AG04450 (cell line): ENCODE measurements around the gene LGALS3BP. TPM values are rescaled to one million over a fixed set of nuclear protein-coding genes. Genes with fewer than 3 reads are reported as not detected.

ENCODE experiments used
- CTCF ChIA-PET: fragments of 300-600, 350-600 bp; formaldehyde crosslinking; extraction: SDS; loops from one replicate; lab custom pipeline; 2022; ENCODE audit warnings: antibody characterized with exemption, inconsistent platforms; lab: Charles Lee
- POLR2A ChIA-PET: fragments of 350-600 bp; formaldehyde crosslinking; extraction: SDS; loops from one replicate; lab custom pipeline; 2021; ENCODE audit warnings: antibody characterized with exemption, inconsistent platforms; lab: Yijun Ruan, JAX
- DNase-seq: peaks from one replicate; pipeline ENCODE4 v3.0.0-alpha.2; 2011; ENCODE audit warnings: low read depth, low spot score
- H3K27ac ChIP-seq: one replicate; pipeline ENCODE4 v1.5.1; 2012; ENCODE audit warnings: low read depth, low read length, control low read depth
- H3K27me3 ChIP-seq: one replicate; pipeline ENCODE4 v1.6.0; 2012; ENCODE audit warnings: low read length; ENCODE audit not compliant: control insufficient read depth, insufficient read depth
- H3K4me3 ChIP-seq: 2 replicates; pipeline ENCODE4 v1.5.1; 2011; ENCODE audit warnings: mild to moderate bottlenecking, low read depth, low read length, control low read depth
- H3K9me3 ChIP-seq: 2 replicates; pipeline ENCODE4 v1.5.1; 2012; ENCODE audit warnings: low read length; ENCODE audit not compliant: control insufficient read depth, insufficient read depth
- CTCF ChIP-seq: IDR thresholded peaks from 2 replicates; pipeline ENCODE4 v1.5.1; 2011; ENCODE audit warnings: low read depth, low read length, control low read depth, inconsistent platforms
- polyA plus RNA-seq: library from polyadenylated mRNA; depleted of rRNA; stranded (reverse); fragments of >200 nt; gene quantifications from 2 replicates; pipeline ENCODE4 v1.2.3, GENCODE V29; 2011

The LGALS3BP gene
- polyA plus RNA-seq, 1 experiment, result 126 TPM

- H3K4me3 ChIP-seq, result no peak overlapping the region
- H3K9me3 ChIP-seq, result no peaks in the 10 kb centered on the region; the same call in 1 of the 2 replicates
- ChIA-PET POLR2A (no interaction called here), CTCF (interaction anchor here (1.6 to 2.9 kb wide), 2 partner anchors 12 to 94 kb away, joined by 5 to 18 read pairs; no protein-coding TSS in a partner anchor)
- no peak overlapping the region for H3K27ac ChIP-seq
- H3K27me3 ChIP-seq, result no peaks in the 10 kb centered on the region
- no peak for DNase-seq
- TF ChIP-seq CTCF, result no peak
Observed at GRCh38 chr17:78959803-78960202, 19.9 kb downstream of the LGALS3BP start.

GRCh38 chr17:78958641-78959127, 21.0 kb downstream of the LGALS3BP start:
- no peak overlapping the region for H3K27ac ChIP-seq
- ChIA-PET CTCF (interaction anchor here (0.6 to 2.9 kb wide), 3 partner anchors 13 to 93 kb away, joined by 4 to 18 read pairs (median 4); no protein-coding TSS in a partner anchor), POLR2A (no interaction called here)
- no peak for TF ChIP-seq CTCF
- H3K27me3 ChIP-seq, result no peaks in the 10 kb centered on the region
- peaks cover 5% of the 10 kb centered on the region; the same call in 1 of the 2 replicates for H3K9me3 ChIP-seq
- no peak for DNase-seq
- no peak overlapping the region for H3K4me3 ChIP-seq

GRCh38 chr17:78957128-78957527, 22.6 kb downstream of the LGALS3BP start:
- no peak for DNase-seq
- no peak overlapping the region for H3K27ac ChIP-seq
- H3K9me3 ChIP-seq, result peaks cover 8% of the 10 kb centered on the region; the same call in 1 of the 2 replicates
- CTCF ChIA-PET, result interaction anchor here (1.2 kb wide), 1 partner anchor 14 kb away, joined by 6 read pairs; no protein-coding TSS in a partner anchor
- POLR2A ChIA-PET, result interaction anchor here (0.6 kb wide), 1 partner anchor 703 kb away, joined by 3 read pairs; no protein-coding TSS in a partner anchor
- no peaks in the 10 kb centered on the region for H3K27me3 ChIP-seq
- no peak overlapping the region for H3K4me3 ChIP-seq
- no peak for TF ChIP-seq CTCF

GRCh38 chr17:78956254-78956653, 23.5 kb downstream of the LGALS3BP start:
- H3K27ac ChIP-seq, result no peak overlapping the region
- ChIA-PET CTCF (interaction anchor here (1.2 kb wide), 1 partner anchor 15 kb away, joined by 6 read pairs; no protein-coding TSS in a partner anchor), POLR2A (no interaction called here)
- TF ChIP-seq CTCF, result no peak
- no peak for DNase-seq
- H3K27me3 ChIP-seq, result no peaks in the 10 kb centered on the region
- no peak overlapping the region for H3K4me3 ChIP-seq
- H3K9me3 ChIP-seq, result peaks cover 9% of the 10 kb centered on the region

GRCh38 chr17:78954684-78955083, 25.0 kb downstream of the LGALS3BP start:
- H3K27ac ChIP-seq, result no peak overlapping the region
- no peak for DNase-seq
- CTCF ChIA-PET, result interaction anchor here (2.7 kb wide), 1 partner anchor 16 kb away, joined by 14 read pairs; no protein-coding TSS in a partner anchor
- no peaks in the 10 kb centered on the region for H3K27me3 ChIP-seq
- no peak for TF ChIP-seq CTCF
- POLR2A ChIA-PET, result interaction anchor here (1.9 kb wide), 1 partner anchor 21 kb away, joined by 5 read pairs; no protein-coding TSS in a partner anchor
- no peak overlapping the region for H3K4me3 ChIP-seq
- H3K9me3 ChIP-seq, result peaks cover 22% of the 10 kb centered on the region
